Keratinocyte (primary cell): ENCODE measurements around the gene LEMD1. TPM values are rescaled to one million over a fixed set of nuclear protein-coding genes. Genes with fewer than 3 reads are reported as not detected.

Experiments used
- DNase-seq: peaks from one replicate; pipeline ENCODE4 v3.0.0-alpha.2; 2011; ENCODE audit warnings: low read depth, missing footprints, low spot score
- FAIRE-seq: peaks from 2 replicates; lab custom pipeline; 2011; peaks lifted over from hg19 to GRCh38; lab: Jason Lieb, UNC
- H2AFZ ChIP-seq: 2 replicates; pipeline ENCODE4 v1.6.0; 2012; ENCODE audit warnings: low read length, control low read depth, inconsistent platforms; ENCODE audit not compliant: control insufficient read depth
- H3K27ac ChIP-seq: 2 replicates; pipeline ENCODE4 v1.5.1; 2011; ENCODE audit warnings: low read length; ENCODE audit not compliant: control insufficient read depth, insufficient read depth
- H3K27me3 ChIP-seq: 3 replicates; pipeline ENCODE4 v1.6.0; 2011; ENCODE audit warnings: low read length; ENCODE audit not compliant: control insufficient read depth, insufficient read depth; ENCODE audit errors: extremely low read depth
- H3K36me3 ChIP-seq, 2 experiments: 2 replicates in 1 of 2; 3 replicates in 1 of 2; pipeline ENCODE4 v1.5.1; 2011; ENCODE audit warnings: low read length in 2 of 2, mild to moderate bottlenecking in 1 of 2; ENCODE audit not compliant: control insufficient read depth in 2 of 2, insufficient read depth in 2 of 2; ENCODE audit errors: extremely low read depth in 1 of 2
- H3K4me1 ChIP-seq: 3 replicates; pipeline ENCODE4 v1.5.1; 2011; ENCODE audit warnings: low read length; ENCODE audit not compliant: control insufficient read depth, insufficient read depth; ENCODE audit errors: extremely low read depth
- H3K4me2 ChIP-seq: 3 replicates; pipeline ENCODE4 v1.6.0; 2011; ENCODE audit warnings: low read depth, low read length; ENCODE audit not compliant: control insufficient read depth, insufficient read depth; ENCODE audit errors: extremely low read depth
- H3K4me3 ChIP-seq, 3 experiments: fragments of 200-600 bp in 1 of 3; sonication (generic) in 1 of 3; 2 replicates in 2 of 3; 3 replicates in 1 of 3; pipeline ENCODE4 v1.5.1; 2011 to 2016; ENCODE audit warnings: low read length in 3 of 3, mild to moderate bottlenecking in 3 of 3, control low read depth in 2 of 3, inconsistent platforms in 1 of 3, low read depth in 1 of 3, mixed read lengths in 1 of 3, mixed run types in 1 of 3, moderate library complexity in 1 of 3; ENCODE audit not compliant: control insufficient read depth in 2 of 3, insufficient read depth in 2 of 3; ENCODE audit errors: extremely low read depth in 1 of 3
- H3K79me2 ChIP-seq: 2 replicates; pipeline ENCODE4 v1.6.0; 2012; ENCODE audit warnings: low read length; ENCODE audit not compliant: control insufficient read depth, insufficient read depth
- H3K9ac ChIP-seq: 3 replicates; pipeline ENCODE4 v1.6.0; 2011; ENCODE audit warnings: low read length; ENCODE audit not compliant: control insufficient read depth, insufficient read depth; ENCODE audit errors: extremely low read depth
- H3K9me1 ChIP-seq: 3 replicates; pipeline ENCODE4 v1.6.0; 2011; ENCODE audit warnings: low read length; ENCODE audit not compliant: control insufficient read depth, insufficient read depth; ENCODE audit errors: extremely low read depth
- H3K9me3 ChIP-seq: 2 replicates; pipeline ENCODE4 v1.5.1; 2012; ENCODE audit warnings: low read depth, low read length; ENCODE audit not compliant: control insufficient read depth
- H4K20me1 ChIP-seq: 3 replicates; pipeline ENCODE4 v1.6.0; 2011; ENCODE audit warnings: low read length; ENCODE audit not compliant: control insufficient read depth, insufficient read depth; ENCODE audit errors: extremely low read depth
- EZH2 ChIP-seq: IDR thresholded peaks from one replicate; pipeline ENCODE4 v1.6.1; 2012; ENCODE audit warnings: inconsistent platforms, mild to moderate bottlenecking, low read length, moderate library complexity
- dilution Hi-C: fragments of 300-500 bp; cut with MboI; formaldehyde crosslinking; loops from one replicate; pipeline ENCODE4 v1.7.0; 2020; ENCODE audit warnings: low sequenced_read_pairs; ENCODE audit not compliant: extremely low pct_ligation_motif_present
- polyA plus RNA-seq, 5 experiments: library from polyadenylated mRNA; depleted of rRNA in 3 of 5; stranded (reverse) in 3 of 5; stranded (forward) in 1 of 5; unstranded in 1 of 5; fragments of >200 nt; gene quantifications; 1 replicate in 1 of 5; 2 replicates in 3 of 5; 3 replicates in 1 of 5; pipeline versions ENCODE4 v1.2.1 to v1.2.3, GENCODE V29; 2011 to 2012; ENCODE audit warnings: missing spikeins in 2 of 5, low read depth in 1 of 5, low replicate concordance in 1 of 5
- TF ChIP-seq, protein P1 (sequence below), 3 experiments: IDR thresholded peaks in 1 of 3; conservative IDR thresholded peaks in 1 of 3; optimal IDR thresholded peaks in 1 of 3; 2 replicates in 2 of 3; 3 replicates in 1 of 3; pipeline versions ENCODE3 to v1.5.1; 2011; ENCODE audit warnings: low read length in 3 of 3, mild to moderate bottlenecking in 3 of 3, moderate library complexity in 2 of 3, control low read depth in 1 of 3, inconsistent platforms in 1 of 3; ENCODE audit not compliant: insufficient read depth in 2 of 3; ENCODE audit errors: extremely low read depth in 1 of 3

Gene LEMD1
- polyA plus RNA-seq, 1 donor (not counting 4 experiments of a cell fraction or from before 2014, with no cell fraction given): 1.9 TPM

DNA sequence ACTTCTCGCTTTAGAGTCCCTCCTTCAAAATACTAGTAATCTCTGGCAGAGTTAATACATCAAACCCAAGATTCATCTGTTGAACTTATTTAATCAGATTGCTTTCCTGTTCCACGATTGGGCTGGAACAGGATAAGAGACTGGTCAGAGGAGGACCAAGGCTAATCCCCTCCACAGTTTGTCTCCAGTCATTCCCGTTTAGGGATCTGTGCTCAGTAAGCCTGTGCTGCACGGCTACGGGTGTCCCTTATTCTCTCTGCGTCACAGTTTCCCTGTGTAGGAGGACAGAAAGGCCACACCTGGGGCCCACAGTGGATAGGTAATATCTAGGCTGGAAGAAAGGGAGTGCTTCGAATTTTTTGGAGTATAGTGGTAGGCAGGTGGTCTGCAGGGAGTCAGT, 83.8 kb downstream of the LEMD1 start:
- no peak for DNase-seq
- H3K9me1 ChIP-seq: no peaks in the 10 kb centered on the region
- dilution Hi-C loops: loop anchor here (5.0 kb wide), 1 partner anchor 61 kb away; no protein-coding TSS in a partner anchor

DNA sequence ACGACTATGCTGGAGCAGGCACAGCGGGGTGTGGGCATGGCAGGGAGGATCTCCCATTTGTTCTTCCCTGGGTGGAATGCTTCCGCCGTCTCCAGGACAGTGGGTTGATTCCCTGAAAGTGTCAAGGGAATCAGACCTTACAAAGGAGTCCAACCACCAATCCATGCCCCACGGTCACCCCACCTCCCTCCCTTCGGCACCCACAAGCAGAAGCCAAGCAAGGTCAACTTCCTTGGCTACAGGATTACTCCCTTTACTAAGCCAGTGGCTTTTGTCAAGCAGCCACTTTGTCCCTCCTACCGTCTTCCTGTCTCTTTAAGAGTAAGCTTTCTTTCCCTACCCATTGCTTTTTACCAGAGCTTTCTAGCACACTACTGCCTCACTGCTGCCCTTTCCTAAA, 84.4 kb downstream of the LEMD1 start:
- Histone ChIP-seq H3K36me3 (no peaks in the 10 kb centered on the region), H3K27ac (no peak overlapping the region), H4K20me1 (peaks cover 3% of the 10 kb centered on the region), H3K9me1 (no peaks in the 10 kb centered on the region), H3K27me3 (peaks cover 16% of the 10 kb centered on the region), H3K4me2 (no peak overlapping the region), H3K4me3 (no peak overlapping the region), H3K9ac (no peak overlapping the region), H3K4me1 (peaks cover 6% of the 10 kb centered on the region), H2AFZ (no peak overlapping the region), H3K79me2 (no peaks in the 10 kb centered on the region), H3K9me3 (no peaks in the 10 kb centered on the region)
- FAIRE-seq: no peak
- dilution Hi-C loops: loop anchor here (5.0 kb wide), 1 partner anchor 60 kb away; no protein-coding TSS in a partner anchor
- TF ChIP-seq, protein P1, sequence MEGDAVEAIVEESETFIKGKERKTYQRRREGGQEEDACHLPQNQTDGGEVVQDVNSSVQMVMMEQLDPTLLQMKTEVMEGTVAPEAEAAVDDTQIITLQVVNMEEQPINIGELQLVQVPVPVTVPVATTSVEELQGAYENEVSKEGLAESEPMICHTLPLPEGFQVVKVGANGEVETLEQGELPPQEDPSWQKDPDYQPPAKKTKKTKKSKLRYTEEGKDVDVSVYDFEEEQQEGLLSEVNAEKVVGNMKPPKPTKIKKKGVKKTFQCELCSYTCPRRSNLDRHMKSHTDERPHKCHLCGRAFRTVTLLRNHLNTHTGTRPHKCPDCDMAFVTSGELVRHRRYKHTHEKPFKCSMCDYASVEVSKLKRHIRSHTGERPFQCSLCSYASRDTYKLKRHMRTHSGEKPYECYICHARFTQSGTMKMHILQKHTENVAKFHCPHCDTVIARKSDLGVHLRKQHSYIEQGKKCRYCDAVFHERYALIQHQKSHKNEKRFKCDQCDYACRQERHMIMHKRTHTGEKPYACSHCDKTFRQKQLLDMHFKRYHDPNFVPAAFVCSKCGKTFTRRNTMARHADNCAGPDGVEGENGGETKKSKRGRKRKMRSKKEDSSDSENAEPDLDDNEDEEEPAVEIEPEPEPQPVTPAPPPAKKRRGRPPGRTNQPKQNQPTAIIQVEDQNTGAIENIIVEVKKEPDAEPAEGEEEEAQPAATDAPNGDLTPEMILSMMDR (optimal IDR thresholded peaks at IDR 0.05 in 1 of 3, IDR thresholded peaks at IDR 0.05 in 1 of 3, conservative IDR thresholded peaks at IDR 0.05 in 1 of 3; ENCODE audit: extremely low read depth in 1 of 3, insufficient read depth in 2 of 3, low read length in 3 of 3): no peak
- no peak for TF ChIP-seq EZH2
- DNase-seq: no peak

More for the DNA sequence above, 83.8 kb downstream of the LEMD1 start:
- Histone ChIP-seq H3K27ac (no peak overlapping the region), H4K20me1 (peaks cover 3% of the 10 kb centered on the region), H3K4me2 (no peak overlapping the region), H3K4me1 (peaks cover 6% of the 10 kb centered on the region), H3K27me3 (peaks cover 21% of the 10 kb centered on the region), H3K9me3 (no peaks in the 10 kb centered on the region), H3K79me2 (no peaks in the 10 kb centered on the region), H3K9ac (no peak overlapping the region), H3K4me3 (no peak overlapping the region), H3K36me3 (no peaks in the 10 kb centered on the region), H2AFZ (no peak overlapping the region)
- TF ChIP-seq EZH2: no peak
- TF ChIP-seq, protein P1 (optimal IDR thresholded peaks at IDR 0.05 in 1 of 3, IDR thresholded peaks at IDR 0.05 in 1 of 3, conservative IDR thresholded peaks at IDR 0.05 in 1 of 3; ENCODE audit: extremely low read depth in 1 of 3, insufficient read depth in 2 of 3, low read length in 3 of 3): no peak
- FAIRE-seq: no peak
